BLaER1 treated with 17β-estradiol and CSF1 and Interleukin-3, amounts not matched to agents 10 nM and 100 nM (cell line): ENCODE data around the gene DDR1.

Experiments used
- H3K27ac ChIP-seq, 11 experiments: shearing (Covaris generic); formaldehyde crosslinking; 2 replicates each; pipeline ENCODE4 v1.8.1; 2022
- H3K27me3 ChIP-seq, 11 experiments: shearing (Covaris generic); formaldehyde crosslinking; 2 replicates each; pipeline ENCODE4 v1.8.1; 2022
- H3K36me3 ChIP-seq, 11 experiments: shearing (Covaris generic); formaldehyde crosslinking; 2 replicates each; pipeline ENCODE4 v1.8.1; 2022
- H3K4me1 ChIP-seq, 10 experiments: shearing (Covaris generic); formaldehyde crosslinking; 2 replicates each; pipeline ENCODE4 v1.8.1; 2022
- H3K4me2 ChIP-seq, 11 experiments: shearing (Covaris generic); formaldehyde crosslinking; 2 replicates each; pipeline ENCODE4 v1.8.1; 2022
- H3K4me3 ChIP-seq, 10 experiments: shearing (Covaris generic); formaldehyde crosslinking; 2 replicates each; pipeline ENCODE4 v1.8.1; 2022
- H3K9ac ChIP-seq, 11 experiments: shearing (Covaris generic); formaldehyde crosslinking; 2 replicates each; pipeline ENCODE4 v1.8.1; 2022
- H3K9me3 ChIP-seq, 11 experiments: shearing (Covaris generic); formaldehyde crosslinking; replicated peaks in 1 of 11; 2 replicates each; pipeline ENCODE4 v1.8.1; 2022
- H4K20me1 ChIP-seq, 11 experiments: shearing (Covaris generic); formaldehyde crosslinking; 2 replicates each; pipeline ENCODE4 v1.8.1; 2022
- Cebpa-rat ChIP-seq, 11 experiments: shearing (Covaris generic); IDR thresholded peaks; 2 replicates each; pipeline ENCODE4 v1.8.1; 2022

DDR1 gene

DNA sequence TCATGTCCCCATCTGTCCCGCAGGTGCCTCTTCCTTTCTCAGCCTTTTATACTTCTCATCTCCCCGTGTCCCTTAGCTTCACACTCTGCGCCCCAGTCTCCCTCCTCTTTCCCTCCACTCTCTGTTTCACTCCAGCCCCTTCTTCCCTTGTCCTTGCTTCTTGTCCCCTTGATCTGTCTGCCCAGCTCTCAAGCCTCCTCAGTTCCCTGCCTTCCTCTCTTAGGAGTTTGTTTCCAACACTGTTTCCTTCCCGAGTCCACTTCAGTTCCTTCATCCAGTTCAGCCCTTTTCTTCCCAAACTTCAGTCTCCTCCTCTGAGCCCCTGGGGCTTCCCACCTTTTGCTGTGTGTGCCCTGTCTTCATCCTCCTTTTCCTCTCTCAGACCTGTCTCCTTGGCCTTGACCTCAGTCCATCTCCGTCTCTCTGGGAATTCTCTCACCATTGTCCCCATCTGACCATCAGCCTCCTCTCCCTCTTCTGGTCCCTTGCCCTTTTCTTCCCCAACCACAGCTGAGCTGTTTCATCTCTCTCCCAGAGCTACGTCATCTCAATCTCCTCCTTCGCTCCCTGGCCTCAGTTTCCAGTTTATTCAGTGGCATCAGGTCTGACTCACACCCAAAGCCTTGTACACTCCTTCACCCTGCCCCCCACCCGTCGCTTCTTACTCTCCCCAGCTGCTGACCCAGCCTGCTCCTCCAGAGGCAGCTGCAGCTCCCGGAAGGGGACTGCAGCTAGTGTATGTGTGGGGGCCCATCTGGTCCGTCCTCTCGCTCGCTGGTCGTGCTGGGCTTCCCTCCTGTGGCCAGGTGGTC, 2.7 kb upstream of the DDR1 start:
- Histone ChIP-seq H3K9me3 (no peaks in the 10 kb centered on the region), H3K27ac (peak overlapping the region in 8 of 11 experiments; percentile 11 to 78 (median 48); a peak in 14 of 22 replicates), H3K36me3 (no peaks in the 10 kb centered on the region), H3K27me3 (no peaks in the 10 kb centered on the region), H3K9ac (peak overlapping the region in 9 of 11 experiments; percentile 21 to 84 (median 37); a peak in 10 of 22 replicates), H4K20me1 (peaks cover 0 to 16% (median 7%) of the 10 kb centered on the region in 11 experiments; a peak in 8 of 22 replicates), H3K4me2 (peak overlapping the region; percentile 88 to 100 (median 97)), H3K4me1 (peaks cover 58 to 94% (median 87%) of the 10 kb centered on the region in 10 experiments), H3K4me3 (peak overlapping the region in 1 of 10 experiments; percentile 37; a peak in 3 of 20 replicates)
- TF ChIP-seq Cebpa-rat (IDR thresholded peaks at IDR 0.05) = no peak

DNA sequence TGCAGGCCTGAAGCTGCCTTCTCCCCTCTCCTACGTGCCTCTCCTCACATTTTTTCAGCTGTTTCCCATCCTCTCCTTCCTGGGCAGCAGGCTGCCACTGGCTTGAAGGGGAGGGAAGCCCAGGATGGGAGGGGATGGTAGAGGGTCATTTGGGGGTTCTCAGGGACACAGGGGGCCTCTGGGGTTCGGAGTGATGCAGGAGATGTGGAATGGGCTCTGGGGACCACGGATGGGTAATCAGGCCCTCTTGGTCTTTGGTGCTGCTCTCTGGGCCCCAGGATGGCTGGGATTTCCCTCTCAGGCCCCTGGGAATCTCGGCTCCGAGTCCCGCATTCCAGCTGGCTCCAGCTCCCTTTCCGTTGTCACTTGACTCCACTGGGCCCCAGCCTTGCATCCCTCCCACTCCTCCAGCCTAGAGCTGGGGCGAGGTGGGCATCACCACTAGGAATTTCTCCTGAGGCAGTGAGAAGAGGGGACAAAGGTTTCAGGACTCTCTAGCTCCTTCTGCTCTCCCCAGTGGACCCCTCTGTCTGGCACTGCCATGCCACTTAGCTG, 2.0 kb upstream of the DDR1 start:
- H3K9ac ChIP-seq = peak overlapping the region in 10 of 11 experiments; percentile 8 to 84 (median 35); a peak in 11 of 22 replicates
- H3K4me3 ChIP-seq = peak overlapping the region in 3 of 10 experiments; percentile 10 to 70 (median 37); a peak in 4 of 20 replicates
- H4K20me1 ChIP-seq = peaks cover 0 to 21% (median 13%) of the 10 kb centered on the region in 11 experiments; a peak in 9 of 22 replicates
- H3K27me3 ChIP-seq = no peaks in the 10 kb centered on the region
- H3K27ac ChIP-seq = peak overlapping the region in 8 of 11 experiments; percentile 11 to 78 (median 48); a peak in 14 of 22 replicates
- peak overlapping the region; percentile 88 to 100 (median 97) for H3K4me2 ChIP-seq
- no peak for TF ChIP-seq Cebpa-rat (IDR thresholded peaks at IDR 0.05)
- no peaks in the 10 kb centered on the region for H3K9me3 ChIP-seq
- H3K36me3 ChIP-seq = no peaks in the 10 kb centered on the region
- H3K4me1 ChIP-seq = peaks cover 56 to 92% (median 88%) of the 10 kb centered on the region in 10 experiments

DNA sequence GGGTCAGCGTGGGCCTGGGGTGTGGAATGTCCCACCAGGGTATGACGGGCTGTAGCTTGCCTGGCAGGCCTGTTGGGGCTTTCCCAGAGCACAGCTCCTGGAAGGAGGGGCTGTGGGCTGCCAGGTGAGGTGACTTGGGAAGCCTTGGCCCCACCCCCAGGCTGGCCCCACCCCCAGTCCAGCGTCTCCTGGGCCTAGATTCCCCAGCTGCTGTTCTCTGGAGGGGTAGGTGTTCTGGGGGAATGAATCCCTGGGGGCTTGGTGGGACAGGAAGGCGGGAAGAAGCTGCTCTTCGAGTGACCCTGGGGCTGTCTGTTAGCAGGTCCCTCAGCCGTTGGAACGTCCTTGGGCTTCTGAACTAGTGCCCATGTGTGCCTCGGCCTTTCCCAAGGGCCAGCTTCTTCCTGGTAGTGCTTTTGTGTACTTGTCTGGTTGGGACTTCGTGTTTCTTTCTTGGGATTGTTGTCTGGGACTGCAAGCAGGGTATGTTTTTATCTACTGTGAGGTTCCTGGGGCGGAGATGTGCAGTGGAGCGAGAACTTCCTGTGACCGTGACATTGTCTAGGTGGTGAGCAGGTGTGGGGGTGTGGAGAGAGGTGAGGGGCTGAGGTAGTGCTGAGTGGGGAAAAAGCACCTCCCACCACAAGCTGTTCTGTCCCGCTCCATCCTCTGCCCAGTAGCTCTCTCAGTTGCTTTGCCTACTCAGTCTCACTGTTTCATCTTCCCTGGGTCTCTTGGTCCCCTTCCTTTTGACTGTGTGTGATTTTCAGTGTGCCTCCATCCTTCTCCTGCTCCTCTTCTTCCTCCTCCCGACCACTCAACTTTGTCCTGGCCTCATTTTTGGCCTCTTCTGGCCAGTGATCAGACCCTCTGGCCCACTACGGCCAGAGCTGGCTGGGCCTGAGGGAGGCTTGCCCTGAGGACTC, 1.3 kb upstream of the DDR1 start:
- Histone ChIP-seq H4K20me1 (peaks cover 0 to 21% (median 13%) of the 10 kb centered on the region in 11 experiments; a peak in 9 of 22 replicates), H3K4me2 (peak overlapping the region; percentile 88 to 100 (median 97)), H3K4me3 (peak overlapping the region; percentile 60 to 78 (median 66); a peak in 17 of 20 replicates), H3K27me3 (no peaks in the 10 kb centered on the region), H3K9me3 (no peaks in the 10 kb centered on the region), H3K4me1 (peaks cover 51 to 92% (median 87%) of the 10 kb centered on the region in 10 experiments), H3K27ac (peak overlapping the region; percentile 40 to 78 (median 72); a peak in 19 of 22 replicates), H3K9ac (peak overlapping the region; percentile 61 to 84 (median 79); a peak in 20 of 22 replicates), H3K36me3 (no peaks in the 10 kb centered on the region)
- no peak for TF ChIP-seq Cebpa-rat (IDR thresholded peaks at IDR 0.05)

GRCh38 chr6:30884521-30885480, 482 bp downstream of the DDR1 start:
- Histone ChIP-seq H3K27me3 (no peaks in the 10 kb centered on the region), H4K20me1 (peaks cover 0 to 32% (median 13%) of the 10 kb centered on the region in 11 experiments; a peak in 9 of 22 replicates), H3K4me3 (peak overlapping the region; percentile 60 to 78 (median 66)), H3K36me3 (peaks cover 11 to 14% (median 12%) of the 10 kb centered on the region in 11 experiments; a peak in 17 of 22 replicates), H3K4me1 (peaks cover 47 to 90% (median 83%) of the 10 kb centered on the region in 10 experiments), H3K27ac (peak overlapping the region; percentile 40 to 78 (median 72); a peak in 21 of 22 replicates), H3K4me2 (peak overlapping the region; percentile 88 to 100 (median 97)), H3K9ac (peak overlapping the region; percentile 61 to 84 (median 79)), H3K9me3 (no peaks in the 10 kb centered on the region)
- TF ChIP-seq Cebpa-rat (IDR thresholded peaks at IDR 0.05) = no peak

DNA sequence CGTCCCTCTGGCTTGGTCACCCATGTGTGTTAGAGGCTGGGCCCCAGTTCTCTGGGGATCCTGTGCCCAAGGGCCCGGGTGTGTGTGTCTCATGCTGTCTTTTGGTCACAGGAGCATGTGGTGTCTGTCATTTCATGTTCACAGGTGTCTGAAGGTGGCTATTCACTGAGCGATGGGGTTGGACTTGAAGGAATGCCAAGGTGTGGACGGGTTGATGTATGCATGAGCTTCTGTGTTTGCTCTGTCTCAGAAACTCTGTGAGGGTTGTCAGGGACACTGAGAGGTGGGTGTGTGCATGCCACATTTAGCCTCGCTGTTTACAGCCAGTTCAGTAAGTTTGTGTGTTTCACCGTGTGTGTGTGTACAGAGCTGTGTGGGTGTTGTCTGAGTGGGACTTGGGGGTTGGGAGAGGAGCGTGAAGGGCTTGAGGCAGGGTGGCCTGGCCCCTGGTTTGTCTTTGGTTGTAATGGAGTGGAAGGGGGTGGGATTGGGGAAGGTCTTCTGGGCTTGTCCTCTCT, 1.2 kb downstream of the DDR1 start:
- no peak for TF ChIP-seq Cebpa-rat (IDR thresholded peaks at IDR 0.05)
- H3K36me3 ChIP-seq = peaks cover 16 to 21% (median 19%) of the 10 kb centered on the region in 11 experiments; a peak in 18 of 22 replicates
- peak overlapping the region; percentile 61 to 84 (median 79) for H3K9ac ChIP-seq
- H3K4me3 ChIP-seq = peak overlapping the region; percentile 60 to 78 (median 66)
- no peaks in the 10 kb centered on the region for H3K27me3 ChIP-seq
- H3K4me1 ChIP-seq = peaks cover 43 to 90% (median 84%) of the 10 kb centered on the region in 10 experiments
- H3K9me3 ChIP-seq = no peaks in the 10 kb centered on the region
- peaks cover 0 to 32% (median 13%) of the 10 kb centered on the region in 11 experiments; a peak in 9 of 22 replicates for H4K20me1 ChIP-seq
- peak overlapping the region in 9 of 11 experiments; percentile 53 to 78 (median 74); a peak in 10 of 22 replicates for H3K27ac ChIP-seq
- peak overlapping the region; percentile 88 to 100 (median 97) for H3K4me2 ChIP-seq

DNA sequence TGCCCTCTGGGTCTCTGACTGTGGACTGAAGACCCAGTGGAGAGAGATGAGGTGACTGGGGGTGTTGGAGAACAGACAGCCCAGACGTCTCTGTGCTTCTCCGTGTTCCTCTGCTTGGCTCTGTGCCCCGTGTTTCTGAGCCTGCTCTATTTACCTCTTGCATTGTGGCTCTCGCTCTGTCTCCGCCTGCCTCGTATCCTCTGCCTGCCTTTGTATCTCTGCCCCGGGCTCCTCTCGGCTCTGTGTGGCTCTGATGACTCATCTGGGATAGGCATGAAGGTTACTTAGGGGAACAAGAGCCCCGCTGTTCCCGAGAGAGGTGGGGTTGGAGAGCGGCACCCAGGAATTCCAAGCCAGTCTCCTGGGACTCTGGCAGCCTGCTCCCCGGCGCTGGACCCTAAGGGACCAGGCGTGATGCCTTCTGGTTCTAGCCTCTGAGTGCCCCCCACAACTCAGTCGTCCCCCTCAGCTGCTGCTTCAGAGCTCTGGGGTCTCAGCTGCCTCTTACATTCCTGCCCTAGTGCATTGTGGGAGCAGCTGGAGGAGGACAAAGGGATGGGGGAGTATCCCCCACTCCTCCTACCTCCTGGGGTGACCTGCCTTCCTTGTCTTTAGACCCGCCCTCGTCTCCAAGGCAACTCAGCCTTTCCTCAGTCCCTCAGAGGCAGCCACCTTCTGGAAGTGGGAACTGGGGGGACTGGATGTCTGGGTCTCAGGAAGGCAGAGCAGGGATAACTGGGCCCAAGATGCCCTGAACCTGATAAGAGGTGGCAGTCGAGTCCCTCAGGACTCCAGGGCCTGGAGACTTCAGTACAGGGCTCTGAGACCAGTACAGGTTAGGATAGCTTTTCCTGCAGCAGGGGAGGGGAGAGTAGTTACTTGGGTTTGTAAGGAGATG, 1.9 kb downstream of the DDR1 start:
- H3K27ac ChIP-seq = peak overlapping the region in 6 of 11 experiments; percentile 19 to 78 (median 51); a peak in 6 of 22 replicates
- peak overlapping the region; percentile 60 to 78 (median 66) for H3K4me3 ChIP-seq
- peak overlapping the region; percentile 61 to 84 (median 79); a peak in 21 of 22 replicates for H3K9ac ChIP-seq

More for the DNA sequence above, 1.9 kb downstream of the DDR1 start:
- no peaks in the 10 kb centered on the region for H3K27me3 ChIP-seq
- peaks cover 0 to 32% (median 13%) of the 10 kb centered on the region in 11 experiments; a peak in 9 of 22 replicates for H4K20me1 ChIP-seq
- no peak for TF ChIP-seq Cebpa-rat (IDR thresholded peaks at IDR 0.05)
- H3K4me2 ChIP-seq = peak overlapping the region; percentile 88 to 100 (median 97)
- H3K4me1 ChIP-seq = peaks cover 43 to 85% (median 77%) of the 10 kb centered on the region in 10 experiments
- no peaks in the 10 kb centered on the region for H3K9me3 ChIP-seq
- peaks cover 21 to 28% (median 26%) of the 10 kb centered on the region in 11 experiments; a peak in 19 of 22 replicates for H3K36me3 ChIP-seq
